ENCODE measurements around the gene WDR35.
"Not testable (repeated sequence)": the region's sequence is repeated elsewhere in the genome, so short reads cannot be mapped to it uniquely, and the experiment has no call there.

WDR35 gene

GRCh38 chr2:19894134-19894792, 95.6 kb downstream of the WDR35 start:
- no peak for DNase-seq (ENCODE audit: low read depth in 2 of 2)

- DNase-seq (ENCODE audit: low read depth in 2 of 2) = no peak
Observed at GRCh38 chr2:19893520-19894133, 96.3 kb downstream of the WDR35 start.

GRCh38 chr2:19891971-19892370, 97.9 kb downstream of the WDR35 start:
- DNase-seq (ENCODE audit: low read depth in 2 of 2) = not testable (repeated sequence)

GRCh38 chr2:19890104-19890503, 99.8 kb downstream of the WDR35 start:
- no peak for DNase-seq (ENCODE audit: low read depth in 2 of 2)

GRCh38 chr2:19888831-19889230, 101.1 kb downstream of the WDR35 start:
- no peak for DNase-seq (ENCODE audit: low read depth in 2 of 2)

GRCh38 chr2:19887510-19887909, 102.4 kb downstream of the WDR35 start:
- DNase-seq (ENCODE audit: low read depth in 2 of 2) = no peak

- no peak for DNase-seq (ENCODE audit: low read depth in 2 of 2)
Observed at GRCh38 chr2:19886261-19886660, 103.6 kb downstream of the WDR35 start.

GRCh38 chr2:19885791-19886190, 104.1 kb downstream of the WDR35 start:
- no peak for DNase-seq (ENCODE audit: low read depth in 2 of 2)

- DNase-seq (ENCODE audit: low read depth in 2 of 2) = no peak
Observed at GRCh38 chr2:19883971-19884720, 105.8 kb downstream of the WDR35 start.

- no peak for DNase-seq (ENCODE audit: low read depth in 2 of 2)
Observed at GRCh38 chr2:19883486-19883885, 106.4 kb downstream of the WDR35 start.

GRCh38 chr2:19882286-19882685, 107.6 kb downstream of the WDR35 start:
- no peak for DNase-seq (ENCODE audit: low read depth in 2 of 2)

GRCh38 chr2:19881908-19882265, 108.0 kb downstream of the WDR35 start:
- DNase-seq (ENCODE audit: low read depth in 2 of 2) = no peak

- DNase-seq (ENCODE audit: low read depth in 2 of 2) = no peak
Observed at GRCh38 chr2:19881221-19881907, 108.5 kb downstream of the WDR35 start.

- DNase-seq (ENCODE audit: low read depth in 2 of 2) = not testable (repeated sequence)
Observed at GRCh38 chr2:19880191-19880590, 109.7 kb downstream of the WDR35 start.

GRCh38 chr2:19879120-19879519, 110.8 kb downstream of the WDR35 start:
- no peak for DNase-seq (ENCODE audit: low read depth in 2 of 2)

GRCh38 chr2:19878268-19879046, 111.4 kb downstream of the WDR35 start:
- no peak for DNase-seq (ENCODE audit: low read depth in 2 of 2)

GRCh38 chr2:19876751-19877150, 113.2 kb downstream of the WDR35 start:
- DNase-seq (ENCODE audit: low read depth in 2 of 2) = no peak

GRCh38 chr2:19875280-19875679, 114.6 kb downstream of the WDR35 start:
- DNase-seq (ENCODE audit: low read depth in 2 of 2) = no peak

GRCh38 chr2:19874726-19875125, 115.2 kb downstream of the WDR35 start:
- no peak for DNase-seq (ENCODE audit: low read depth in 2 of 2)

GRCh38 chr2:19873014-19873413, 116.9 kb downstream of the WDR35 start:
- DNase-seq (ENCODE audit: low read depth in 2 of 2) = no peak

GRCh38 chr2:19872302-19872701, 117.6 kb downstream of the WDR35 start:
- no peak for DNase-seq (ENCODE audit: low read depth in 2 of 2)

GRCh38 chr2:19871836-19872235, 118.1 kb downstream of the WDR35 start:
- DNase-seq (ENCODE audit: low read depth in 2 of 2) = no peak

Measured in stimulated activated CD8-positive, alpha-beta memory T cell treated with anti-CD3 and anti-CD28 coated beads, Interleukin-7, amount 100 ng/mL, for 4 hours (primary cell).